AG04449 (cell line): ENCODE data around the gene MRC2.

Experiments used
- CTCF ChIA-PET: fragments of 350-600 bp; formaldehyde crosslinking; extraction: SDS; loops from one replicate; lab custom pipeline; 2021; ENCODE audit warnings: antibody characterized with exemption; lab: Yijun Ruan, JAX
- POLR2A ChIA-PET: fragments of 400-600, 350-600 bp; formaldehyde crosslinking; extraction: SDS; loops from one replicate; lab custom pipeline; 2020; ENCODE audit warnings: antibody characterized with exemption, inconsistent platforms; lab: Yijun Ruan, JAX
- DNase-seq: peaks from one replicate; pipeline ENCODE4 v3.0.0-alpha.2; 2010; ENCODE audit warnings: low read depth, low spot score
- H3K4me3 ChIP-seq: 2 replicates; pipeline ENCODE4 v1.5.1; 2011; ENCODE audit warnings: low read depth, mild to moderate bottlenecking, control low read depth, low read length
- TF ChIP-seq, protein P1 (sequence below): IDR thresholded peaks from one replicate; pipeline ENCODE4 v1.5.1; 2011; ENCODE audit warnings: mild to moderate bottlenecking, moderate library complexity, low read length, control low read depth, inconsistent platforms; ENCODE audit not compliant: insufficient read depth; ENCODE audit errors: missing control alignments

Gene MRC2

DNA sequence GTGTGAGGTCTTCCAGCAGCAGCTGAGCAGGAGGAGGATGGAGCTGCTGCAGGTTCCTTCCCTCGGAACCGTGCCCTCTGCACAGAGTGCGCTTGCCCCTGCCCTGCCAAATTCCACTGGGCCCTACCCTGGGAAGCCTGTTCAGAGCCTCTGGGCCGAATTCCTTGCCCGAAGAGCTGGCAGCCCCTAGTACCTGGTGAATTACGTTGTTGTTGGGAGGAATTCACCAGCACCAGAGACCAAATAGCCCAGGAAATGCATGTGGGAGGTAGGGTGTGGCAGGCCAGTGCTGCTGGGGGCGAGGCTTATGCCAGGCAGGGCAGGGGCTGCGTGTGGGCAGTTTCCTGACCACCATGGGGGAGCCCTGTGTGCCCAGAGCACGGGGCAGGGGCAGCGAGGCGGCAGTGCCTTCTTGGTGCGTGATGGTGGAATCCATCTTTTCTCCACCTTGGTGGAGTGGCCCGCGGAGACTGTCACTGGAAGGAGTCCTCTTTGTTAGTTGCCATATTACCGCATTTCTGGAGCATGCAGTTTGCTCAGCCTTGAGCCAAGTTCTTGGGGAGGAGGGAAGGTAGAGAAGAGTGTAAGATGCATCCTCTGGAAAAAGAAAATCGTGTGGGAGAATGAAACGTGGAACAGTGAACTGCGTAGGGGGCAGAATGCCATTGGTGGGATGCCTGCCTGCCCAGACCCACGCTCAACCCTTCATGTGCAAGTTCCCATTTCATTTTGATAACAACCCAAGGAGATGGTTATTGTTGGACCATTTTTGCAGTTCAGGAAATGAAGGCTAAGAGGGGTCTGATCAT is 2.3 kb downstream of the MRC2 start:
- CTCF ChIA-PET, result no interaction called here
- POLR2A ChIA-PET, result interaction anchor here (0.7 to 1.7 kb wide), 2 partner anchors 12 to 16 kb away, joined by 4 to 6 read pairs; no protein-coding TSS in a partner anchor
- H3K4me3 ChIP-seq, result peak overlapping the region; percentile 86
- DNase-seq, result no peak
- TF ChIP-seq, protein P1, sequence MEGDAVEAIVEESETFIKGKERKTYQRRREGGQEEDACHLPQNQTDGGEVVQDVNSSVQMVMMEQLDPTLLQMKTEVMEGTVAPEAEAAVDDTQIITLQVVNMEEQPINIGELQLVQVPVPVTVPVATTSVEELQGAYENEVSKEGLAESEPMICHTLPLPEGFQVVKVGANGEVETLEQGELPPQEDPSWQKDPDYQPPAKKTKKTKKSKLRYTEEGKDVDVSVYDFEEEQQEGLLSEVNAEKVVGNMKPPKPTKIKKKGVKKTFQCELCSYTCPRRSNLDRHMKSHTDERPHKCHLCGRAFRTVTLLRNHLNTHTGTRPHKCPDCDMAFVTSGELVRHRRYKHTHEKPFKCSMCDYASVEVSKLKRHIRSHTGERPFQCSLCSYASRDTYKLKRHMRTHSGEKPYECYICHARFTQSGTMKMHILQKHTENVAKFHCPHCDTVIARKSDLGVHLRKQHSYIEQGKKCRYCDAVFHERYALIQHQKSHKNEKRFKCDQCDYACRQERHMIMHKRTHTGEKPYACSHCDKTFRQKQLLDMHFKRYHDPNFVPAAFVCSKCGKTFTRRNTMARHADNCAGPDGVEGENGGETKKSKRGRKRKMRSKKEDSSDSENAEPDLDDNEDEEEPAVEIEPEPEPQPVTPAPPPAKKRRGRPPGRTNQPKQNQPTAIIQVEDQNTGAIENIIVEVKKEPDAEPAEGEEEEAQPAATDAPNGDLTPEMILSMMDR, result no peak

DNA sequence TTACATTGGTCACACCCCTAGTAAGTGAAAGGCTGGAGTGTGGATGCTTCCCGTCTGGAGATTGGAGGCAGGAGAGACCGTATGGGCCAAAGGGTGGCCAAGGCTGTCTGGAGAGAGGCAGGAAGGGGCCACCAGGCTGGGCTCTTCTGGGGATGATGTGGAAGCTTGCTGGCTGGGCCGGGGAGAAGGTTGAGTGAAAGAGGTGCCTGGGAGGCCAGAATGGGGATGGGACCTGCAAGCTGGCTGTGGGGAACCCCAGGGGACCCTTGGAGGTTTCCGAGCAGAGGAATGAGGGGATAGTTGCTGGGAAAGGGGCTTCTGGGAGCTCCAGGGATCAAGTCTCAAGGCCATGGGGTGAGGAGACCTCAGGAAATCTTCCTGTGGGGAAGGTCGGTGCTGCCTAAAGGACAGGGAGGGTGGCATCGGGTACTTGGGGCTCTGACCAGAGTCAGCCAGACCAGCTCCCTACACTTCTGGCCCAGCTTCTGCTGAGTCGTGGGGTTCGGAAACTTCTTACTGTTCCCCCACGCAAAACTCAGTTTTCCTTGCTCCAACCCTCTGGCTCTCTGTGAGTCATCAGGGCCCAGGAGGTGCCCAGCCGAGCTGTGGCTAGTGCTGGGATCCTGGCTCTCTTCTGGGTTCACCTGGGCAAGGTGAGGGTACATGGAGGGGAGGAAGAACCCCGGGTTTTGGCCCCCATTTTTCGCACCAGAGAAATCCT is 3.1 kb downstream of the MRC2 start:
- CTCF ChIA-PET, result no interaction called here
- TF ChIP-seq, protein P1, result no peak
- POLR2A ChIA-PET, result no interaction called here
- no peak for DNase-seq
- peak overlapping the region; percentile 86 for H3K4me3 ChIP-seq

DNA sequence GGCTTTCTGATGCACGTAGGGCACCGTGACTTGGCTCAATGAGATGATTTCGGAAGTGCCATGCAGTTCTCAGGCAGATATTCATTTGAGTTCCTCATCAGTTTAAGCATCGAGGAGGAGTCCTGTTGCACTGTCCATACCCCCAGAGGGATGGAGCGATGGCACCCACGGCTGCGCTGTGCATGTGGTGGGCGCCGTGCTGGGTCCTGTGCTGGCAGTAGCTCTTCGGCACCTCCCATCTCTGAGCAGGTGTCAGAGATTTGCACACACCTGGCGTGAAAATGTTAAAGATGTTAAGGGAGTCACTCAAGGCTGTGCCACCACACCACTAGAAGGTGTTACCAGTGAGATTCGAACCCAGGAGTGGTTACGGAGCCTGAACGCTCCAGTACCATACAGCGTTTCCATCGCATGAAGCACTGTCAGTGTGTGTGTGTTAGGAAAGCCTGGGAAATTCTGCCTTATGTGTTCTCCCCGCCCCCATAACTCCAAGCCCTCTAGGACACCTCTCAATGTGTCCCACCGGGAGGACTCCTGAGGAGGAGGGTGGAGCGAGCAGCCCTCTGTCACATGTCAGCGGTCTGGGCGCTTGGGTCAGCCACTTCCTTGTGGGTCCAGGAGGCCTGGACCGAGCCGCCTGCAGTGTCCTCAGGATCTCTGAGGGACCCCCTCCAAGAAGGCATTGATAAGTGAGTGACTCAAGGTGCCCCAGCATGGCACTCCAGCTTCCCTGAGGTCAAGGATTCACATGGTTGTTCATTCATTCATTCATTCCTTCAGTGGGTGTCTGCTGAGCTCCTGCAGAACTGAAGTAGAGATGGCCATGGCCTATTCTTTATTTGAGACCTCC is 3.8 kb downstream of the MRC2 start:
- CTCF ChIA-PET, result no interaction called here
- DNase-seq, result no peak
- TF ChIP-seq, protein P1, result no peak
- no peak overlapping the region; the same call in none of the 2 replicates for H3K4me3 ChIP-seq
- POLR2A ChIA-PET, result interaction anchor here (1.2 kb wide), 1 partner anchor 210 kb away, joined by 3 read pairs; no protein-coding TSS in a partner anchor

DNA sequence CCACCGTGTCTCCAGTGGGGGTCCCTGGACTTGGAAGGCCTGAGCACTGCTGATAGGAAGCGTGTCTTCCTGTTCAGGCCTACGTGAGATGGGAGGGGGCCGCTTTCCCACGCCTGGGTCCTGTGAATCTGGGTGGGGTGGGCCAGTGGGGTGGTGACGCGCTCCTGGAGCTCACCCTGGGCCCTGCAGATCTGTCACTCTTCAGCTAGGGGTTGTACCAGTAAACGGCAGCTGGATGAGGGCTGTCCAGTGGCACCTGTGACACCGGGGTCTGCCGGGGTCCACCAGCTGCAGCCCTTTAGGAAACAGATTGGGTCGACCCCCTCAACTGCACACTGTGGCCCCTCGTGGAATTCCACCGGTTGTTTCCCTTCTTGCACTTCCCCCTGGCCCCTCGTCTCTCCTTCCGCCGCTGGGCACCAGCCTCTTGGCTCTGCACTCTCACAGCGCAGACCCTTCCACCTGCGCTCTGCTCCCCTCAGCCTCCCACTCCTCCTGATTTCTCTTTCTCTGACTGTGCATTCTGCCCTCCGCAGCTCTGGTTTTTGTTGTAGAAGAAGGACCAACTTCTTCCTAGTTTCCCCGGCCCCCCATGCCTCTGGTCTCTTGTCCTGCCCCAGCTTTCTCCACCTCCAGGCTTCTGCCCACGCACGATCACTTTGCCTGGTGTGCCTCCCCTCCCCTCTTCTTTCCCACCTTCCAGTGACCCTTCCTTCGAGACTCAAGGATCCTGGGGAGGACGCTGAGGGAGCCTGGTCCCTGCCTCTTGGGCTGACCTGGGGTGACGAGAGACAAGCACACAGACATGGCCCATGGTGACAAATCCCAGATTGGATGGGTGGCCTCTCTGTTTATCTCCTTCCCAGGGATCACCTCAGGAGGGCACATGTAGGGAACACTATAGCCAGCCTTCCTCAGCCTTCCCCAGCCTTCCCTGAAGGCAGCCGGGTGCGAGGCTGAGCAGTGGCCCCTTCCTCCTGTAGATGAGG is 4.8 kb downstream of the MRC2 start:
- ChIA-PET CTCF (interaction anchor here (1.1 kb wide), 1 partner anchor 11 kb away, joined by 3 read pairs; no protein-coding TSS in a partner anchor), POLR2A (interaction anchor here (1.2 kb wide), 1 partner anchor 211 kb away, joined by 3 read pairs; no protein-coding TSS in a partner anchor)

DNA sequence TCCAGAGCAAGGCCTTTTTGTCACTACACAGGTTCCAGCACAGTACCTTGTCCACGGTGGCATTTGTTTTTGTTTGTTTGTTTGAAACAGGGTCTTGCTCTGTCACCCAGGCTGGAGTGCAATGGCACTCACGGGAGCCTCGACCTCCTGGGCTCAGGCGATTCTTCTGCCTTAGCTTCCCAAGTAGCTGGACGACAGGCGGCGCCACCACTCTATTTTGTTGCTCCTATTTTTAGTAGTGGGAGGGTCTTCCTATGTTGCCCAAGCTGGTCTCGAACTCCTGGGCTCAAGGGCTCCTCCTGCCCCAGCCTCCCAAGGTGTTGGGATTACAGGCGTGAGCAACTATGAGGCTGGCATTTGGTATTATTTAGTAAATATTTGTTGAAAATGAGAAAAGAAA is 10.3 kb downstream of the MRC2 start:
- ChIA-PET CTCF (interaction anchor here (1.0 kb wide), 1 partner anchor 10 kb away, joined by 3 read pairs; no protein-coding TSS in a partner anchor), POLR2A (no interaction called here)
- TF ChIP-seq, protein P1, result no peak
- H3K4me3 ChIP-seq, result no peak overlapping the region
- DNase-seq, result no peak

More for the DNA sequence above, 4.8 kb downstream of the MRC2 start:
- TF ChIP-seq, protein P1, result no peak
- DNase-seq, result no peak
- no peak overlapping the region for H3K4me3 ChIP-seq
